BLaER1 (cell line): ENCODE measurements around the gene SVBP.

Experiments
- H3K27ac ChIP-seq: shearing (Covaris generic); formaldehyde crosslinking; 2 replicates; pipeline ENCODE4 v1.8.1; 2022
- H3K27me3 ChIP-seq: shearing (Covaris generic); formaldehyde crosslinking; 2 replicates; pipeline ENCODE4 v1.8.1; 2022
- H3K36me3 ChIP-seq: shearing (Covaris generic); formaldehyde crosslinking; 2 replicates; pipeline ENCODE4 v1.8.1; 2022
- H3K4me1 ChIP-seq: shearing (Covaris generic); formaldehyde crosslinking; 2 replicates; pipeline ENCODE4 v1.8.1; 2022
- H3K4me2 ChIP-seq: shearing (Covaris generic); formaldehyde crosslinking; 2 replicates; pipeline ENCODE4 v1.8.1; 2022
- H3K4me3 ChIP-seq: shearing (Covaris generic); formaldehyde crosslinking; 2 replicates; pipeline ENCODE4 v1.8.1; 2022
- H3K9ac ChIP-seq: shearing (Covaris generic); formaldehyde crosslinking; 2 replicates; pipeline ENCODE4 v1.8.1; 2022
- H3K9me3 ChIP-seq: shearing (Covaris generic); formaldehyde crosslinking; 2 replicates; pipeline ENCODE4 v1.8.1; 2022
- H4K20me1 ChIP-seq: shearing (Covaris generic); formaldehyde crosslinking; 2 replicates; pipeline ENCODE4 v1.8.1; 2022
- Cebpa-rat ChIP-seq: shearing (Covaris generic); IDR thresholded peaks from 2 replicates; pipeline ENCODE4 v1.8.1; 2022

Gene SVBP

DNA sequence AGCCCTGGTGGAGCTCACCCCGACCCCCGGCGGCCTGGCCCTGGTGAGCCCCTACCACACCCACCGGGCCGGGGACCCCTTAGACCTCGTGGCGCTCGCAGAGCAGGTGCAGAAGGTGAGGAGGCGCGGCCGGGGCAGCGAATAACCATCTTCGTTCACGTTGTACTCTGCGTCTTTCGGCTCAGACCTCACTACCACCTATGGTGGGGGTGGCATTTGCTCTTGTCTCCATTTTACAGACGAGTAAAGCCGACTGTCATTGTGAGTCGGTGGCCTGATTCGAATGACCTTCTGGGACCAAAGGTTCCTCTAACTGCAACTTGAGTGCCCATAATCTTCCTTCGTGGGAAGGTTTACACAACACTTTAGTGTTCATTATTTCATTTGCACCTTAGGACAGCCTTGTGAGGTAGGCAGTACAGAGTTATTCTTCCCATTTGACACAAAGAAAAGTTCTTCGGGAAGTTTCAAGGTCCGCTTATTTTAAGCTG lies 49.6 kb downstream of the SVBP start:
- H4K20me1 ChIP-seq: peaks cover 40% of the 10 kb centered on the region
- H3K4me1 ChIP-seq: peaks cover 47% of the 10 kb centered on the region

DNA sequence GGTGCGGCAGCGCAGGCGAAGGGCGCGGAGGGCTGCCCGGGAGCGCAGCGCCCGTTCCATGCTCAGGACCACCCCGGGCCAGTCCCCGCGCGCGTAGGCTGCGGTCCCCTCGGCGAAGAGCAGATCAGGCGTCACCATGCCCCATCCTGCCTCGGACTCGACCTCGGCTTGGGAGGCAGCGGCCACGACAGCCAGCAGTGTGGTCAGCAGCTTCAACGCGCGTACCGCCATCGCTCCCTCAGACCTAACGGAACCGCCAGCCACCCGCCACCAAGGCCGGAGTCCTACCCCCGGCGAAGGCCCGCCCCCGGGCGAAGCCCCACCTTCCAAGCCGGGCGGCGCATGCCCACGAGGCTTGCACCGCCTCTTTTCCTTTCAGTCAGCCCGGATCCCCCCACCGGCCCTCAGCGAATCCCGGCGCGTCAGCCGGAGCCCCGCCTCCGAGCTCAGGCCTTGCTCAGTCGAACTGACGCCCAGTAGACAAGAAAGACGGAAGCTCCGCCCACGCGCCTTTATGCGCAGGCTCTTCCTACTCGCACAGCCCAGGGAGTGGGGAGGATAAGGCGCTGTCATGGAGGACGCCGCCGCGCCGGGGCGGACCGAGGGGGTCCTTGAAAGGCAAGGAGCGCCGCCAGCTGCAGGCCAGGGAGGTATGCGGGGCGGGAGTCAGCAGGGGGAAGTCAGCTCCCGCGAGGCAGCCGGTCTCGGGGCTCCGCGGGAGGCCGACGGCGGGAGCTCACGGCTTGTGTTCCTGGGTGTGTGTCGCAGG lies 50.3 kb downstream of the SVBP start, which contains the start of the genes C1orf50 and P3H1:
TSS of gene C1orf50 (plus strand) at position 509 of the 769 bp plus-strand sequence. CDS start at position 572, 63 bp downstream.
TSS of gene P3H1 (minus strand) at position 288 of the 769 bp plus-strand sequence. CDS start at position 231, 57 bp downstream.
- Histone ChIP-seq H3K4me1 (peaks cover 53% of the 10 kb centered on the region), H3K27ac (peak within 1 kb of the TSS; percentile 86), H3K36me3 (peaks cover 34% of the 10 kb centered on the region), H3K9me3 (no peaks in the 10 kb centered on the region), H3K4me2 (peak within 1 kb of the TSS; percentile 95), H3K27me3 (no peaks in the 10 kb centered on the region), H3K4me3 (peak within 1 kb of the TSS; percentile 98), H3K9ac (peak within 1 kb of the TSS; percentile 94), H4K20me1 (peaks cover 41% of the 10 kb centered on the region)
- TF ChIP-seq Cebpa-rat: no peak

More for the DNA sequence above, 49.6 kb downstream of the SVBP start:
- Histone ChIP-seq H3K9ac (peak overlapping the region; percentile 94), H3K27me3 (no peaks in the 10 kb centered on the region), H3K27ac (peak overlapping the region; percentile 85), H3K36me3 (peaks cover 33% of the 10 kb centered on the region), H3K4me3 (peak overlapping the region; percentile 98), H3K9me3 (no peaks in the 10 kb centered on the region), H3K4me2 (peak overlapping the region; percentile 95)
- no peak for TF ChIP-seq Cebpa-rat

DNA sequence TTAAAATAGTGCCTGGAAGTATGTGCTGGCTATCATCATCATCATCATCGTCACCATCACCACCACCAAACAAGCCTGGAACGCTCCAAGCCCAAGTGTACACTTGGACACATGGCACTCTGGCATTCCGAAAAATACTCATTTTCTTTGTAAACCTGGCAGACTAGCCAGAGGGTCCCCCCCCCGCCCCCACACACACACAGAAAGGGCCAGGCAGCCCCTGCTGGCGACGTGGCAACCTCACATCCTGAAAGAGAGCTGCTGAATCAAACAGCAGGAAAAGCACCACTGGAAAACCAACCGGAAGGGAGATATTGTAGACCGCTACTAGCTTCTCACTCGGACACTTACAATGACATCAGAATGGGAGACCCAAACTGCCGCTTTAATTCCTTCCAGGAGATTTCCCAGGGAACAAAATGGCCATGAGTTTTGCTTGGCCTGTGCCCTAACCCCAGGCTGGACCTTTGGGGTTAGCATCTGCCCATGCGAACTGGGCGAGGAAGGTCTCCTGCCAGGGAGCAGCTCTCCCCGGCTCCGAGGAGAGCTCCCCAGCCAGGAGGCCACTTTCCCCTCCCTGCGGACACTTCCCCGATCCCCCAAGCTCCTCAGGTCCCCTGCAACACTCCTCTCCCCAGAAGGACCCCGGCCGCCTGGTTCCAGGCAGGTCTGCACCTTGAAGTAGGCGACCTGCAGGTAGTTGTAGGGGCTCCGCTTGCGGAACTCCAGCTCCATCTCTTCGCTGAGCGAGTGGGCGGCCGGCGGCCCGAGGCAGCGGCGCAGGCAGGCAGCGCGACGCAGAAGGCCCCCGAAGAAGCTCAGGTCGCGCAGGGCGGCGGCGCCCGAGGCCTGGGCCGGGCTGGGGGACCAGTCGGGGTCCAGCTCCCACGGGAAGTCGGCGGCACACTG lies 51.1 kb downstream of the SVBP start:
- Histone ChIP-seq H3K9me3 (no peaks in the 10 kb centered on the region), H3K27me3 (no peaks in the 10 kb centered on the region), H3K4me3 (peak overlapping the region; percentile 98), H4K20me1 (peaks cover 41% of the 10 kb centered on the region), H3K4me2 (peak overlapping the region; percentile 86), H3K4me1 (peaks cover 53% of the 10 kb centered on the region), H3K27ac (peak overlapping the region; percentile 86), H3K9ac (peak overlapping the region; percentile 94), H3K36me3 (peaks cover 38% of the 10 kb centered on the region)
- no peak for TF ChIP-seq Cebpa-rat

DNA sequence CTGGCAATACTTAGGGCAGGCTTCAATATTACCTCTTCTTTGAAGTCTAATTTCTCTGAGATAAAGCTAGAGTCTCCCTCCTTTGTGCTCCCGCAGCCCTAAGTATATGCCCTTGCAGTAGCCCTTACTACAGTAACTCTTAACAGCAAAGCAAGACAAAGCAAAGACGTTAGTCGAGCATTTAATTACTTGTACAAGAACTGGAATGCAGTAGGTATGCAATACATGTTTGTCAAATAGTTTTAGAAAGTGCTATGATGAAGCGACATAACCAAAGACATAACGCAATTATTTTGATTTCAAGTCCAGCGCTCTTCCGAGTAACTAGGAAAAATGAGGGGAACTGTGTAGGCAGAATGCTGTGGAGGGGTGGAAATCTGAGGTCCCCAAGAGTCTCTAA lies 51.9 kb downstream of the SVBP start:
- Histone ChIP-seq H3K9ac (peak overlapping the region; percentile 94), H3K27me3 (no peaks in the 10 kb centered on the region), H3K9me3 (no peaks in the 10 kb centered on the region), H3K27ac (0 out of 2 replicates have a peak overlapping the region, but pooled peaks have one; percentile 86), H3K36me3 (peaks cover 40% of the 10 kb centered on the region), H3K4me2 (peak overlapping the region; percentile 86), H3K4me3 (peak overlapping the region; percentile 98), H4K20me1 (peaks cover 41% of the 10 kb centered on the region), H3K4me1 (peaks cover 53% of the 10 kb centered on the region)
- no peak for TF ChIP-seq Cebpa-rat

DNA sequence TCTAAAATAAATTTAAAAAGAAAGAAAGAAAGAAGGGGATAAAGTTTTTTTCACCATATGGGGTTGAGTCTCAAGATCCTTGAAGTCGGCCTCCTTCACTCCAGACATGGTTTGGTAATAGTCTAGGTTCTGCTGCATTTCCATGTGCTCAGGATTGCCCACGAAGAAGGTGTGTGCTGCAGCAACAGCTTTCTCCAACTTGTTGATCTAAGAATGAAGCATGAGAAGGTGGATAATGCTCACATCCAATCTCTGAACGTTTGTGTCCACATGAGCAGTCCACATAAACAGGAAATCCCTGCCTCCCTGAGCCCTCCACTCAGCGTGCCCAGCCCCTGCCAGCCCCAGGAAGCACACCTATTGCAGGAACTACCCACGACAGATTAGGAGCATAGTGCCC lies 54.9 kb downstream of the SVBP start:
- no peak for TF ChIP-seq Cebpa-rat
- H4K20me1 ChIP-seq: peaks cover 41% of the 10 kb centered on the region

DNA sequence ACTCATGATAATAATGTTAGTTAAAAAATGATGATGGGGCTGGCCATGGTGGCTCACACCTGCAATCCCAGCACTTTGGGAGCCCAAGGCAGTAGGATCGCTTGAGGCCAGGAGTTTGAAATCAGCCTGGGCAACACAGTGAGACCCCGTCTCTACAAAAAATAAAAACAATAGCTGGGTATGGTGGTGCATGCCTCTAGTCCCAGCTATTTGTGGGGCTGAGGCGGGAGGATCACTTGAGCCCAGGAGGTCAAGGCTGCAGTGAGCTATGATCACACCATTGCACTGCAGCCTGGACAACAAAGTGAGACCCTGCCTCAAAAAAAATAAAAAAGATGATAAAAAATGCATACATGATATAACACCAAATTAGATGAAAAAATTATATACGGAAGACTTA lies 55.6 kb downstream of the SVBP start:
- H3K9me3 ChIP-seq: no peaks in the 10 kb centered on the region
- no peak overlapping the region for H3K4me3 ChIP-seq
- no peak overlapping the region for H3K9ac ChIP-seq
- peaks cover 47% of the 10 kb centered on the region for H3K4me1 ChIP-seq
- peaks cover 41% of the 10 kb centered on the region for H4K20me1 ChIP-seq
- H3K27ac ChIP-seq: no peak overlapping the region
- H3K27me3 ChIP-seq: no peaks in the 10 kb centered on the region
- TF ChIP-seq Cebpa-rat: no peak
- H3K36me3 ChIP-seq: peaks cover 62% of the 10 kb centered on the region
- H3K4me2 ChIP-seq: no peak overlapping the region

More for the DNA sequence above, 54.9 kb downstream of the SVBP start:
- Histone ChIP-seq H3K27ac (peak overlapping the region; percentile 52; the same call in 1 of the 2 replicates), H3K4me2 (peak overlapping the region; percentile 63), H3K9ac (0 out of 2 replicates have a peak overlapping the region, but pooled peaks have one; percentile 23), H3K27me3 (no peaks in the 10 kb centered on the region), H3K9me3 (no peaks in the 10 kb centered on the region), H3K4me3 (no peak overlapping the region), H3K4me1 (peaks cover 47% of the 10 kb centered on the region), H3K36me3 (peaks cover 55% of the 10 kb centered on the region)

DNA sequence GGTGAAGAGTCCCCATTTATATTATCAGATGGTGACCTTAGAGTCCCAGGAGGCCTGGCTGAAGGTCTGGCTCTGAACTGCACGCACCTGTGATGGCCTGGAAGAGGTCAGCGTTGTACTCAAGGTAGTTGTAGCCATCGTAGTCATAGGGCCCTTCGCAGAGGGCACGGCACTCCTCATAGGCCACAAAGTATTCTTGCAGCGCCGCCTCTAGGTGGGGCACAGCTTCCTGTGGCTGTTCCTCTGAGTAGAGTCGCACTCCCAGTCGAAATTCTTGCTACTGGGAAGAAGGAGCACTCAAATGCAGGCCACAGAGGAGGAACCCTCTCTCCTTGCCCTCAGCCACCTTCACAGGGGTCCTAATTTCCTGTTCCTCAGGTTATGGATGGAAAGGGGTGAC lies 58.1 kb downstream of the SVBP start:
- H3K4me3 ChIP-seq: no peak overlapping the region
- no peaks in the 10 kb centered on the region for H3K9me3 ChIP-seq
- no peaks in the 10 kb centered on the region for H3K27me3 ChIP-seq
- H3K4me1 ChIP-seq: peaks cover 30% of the 10 kb centered on the region
- peaks cover 16% of the 10 kb centered on the region; the same call in 1 of the 2 replicates for H4K20me1 ChIP-seq
- peak overlapping the region; percentile 28; the same call in 1 of the 2 replicates for H3K4me2 ChIP-seq
- H3K27ac ChIP-seq: no peak overlapping the region; the same call in 1 of the 2 replicates
- no peak for TF ChIP-seq Cebpa-rat
- peaks cover 87% of the 10 kb centered on the region for H3K36me3 ChIP-seq
- no peak overlapping the region for H3K9ac ChIP-seq

DNA sequence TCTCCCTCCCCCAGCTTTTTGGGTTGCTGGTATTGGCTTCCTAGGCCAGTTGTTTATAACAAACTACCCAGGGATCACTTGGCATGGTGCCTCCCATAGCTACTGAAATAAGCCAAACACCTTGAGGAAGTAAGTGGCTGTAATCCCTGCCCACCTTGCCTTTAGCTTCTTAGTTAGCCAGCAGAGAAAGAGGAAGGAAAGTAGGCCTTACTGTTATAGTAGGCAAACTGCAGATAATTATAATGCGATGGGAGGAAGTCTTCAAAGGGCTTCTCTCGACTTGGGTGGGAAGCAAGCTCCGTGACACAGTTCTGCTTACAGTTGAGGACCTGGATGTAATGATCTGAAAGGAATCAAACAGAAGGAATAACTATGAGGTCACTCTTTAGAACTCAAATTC lies 58.6 kb downstream of the SVBP start:
- Histone ChIP-seq H3K9ac (no peak overlapping the region), H3K9me3 (no peaks in the 10 kb centered on the region), H3K4me1 (peaks cover 27% of the 10 kb centered on the region), H4K20me1 (peaks cover 12% of the 10 kb centered on the region; the same call in 1 of the 2 replicates), H3K4me3 (no peak overlapping the region), H3K36me3 (peaks cover 91% of the 10 kb centered on the region), H3K27ac (no peak overlapping the region; the same call in 1 of the 2 replicates), H3K27me3 (no peaks in the 10 kb centered on the region), H3K4me2 (peak overlapping the region; percentile 28; the same call in 1 of the 2 replicates)
- TF ChIP-seq Cebpa-rat: no peak

DNA sequence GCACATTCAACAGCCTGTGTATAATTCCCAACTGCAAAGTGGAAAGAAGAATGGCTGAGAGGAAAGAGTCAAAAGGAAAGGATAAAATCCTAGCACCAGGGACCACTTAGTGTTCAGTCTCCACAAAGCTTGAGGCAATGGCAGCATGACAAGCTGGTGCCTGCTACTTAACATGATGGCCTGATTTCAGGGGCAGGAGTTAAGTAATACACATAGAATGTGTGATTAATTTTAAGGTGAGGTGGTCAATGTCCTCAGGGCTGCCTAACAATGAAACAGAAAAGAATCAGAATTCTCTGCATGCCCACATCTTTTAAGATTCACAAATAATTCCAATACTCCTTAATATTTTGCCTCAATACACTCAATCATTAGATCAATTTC lies 59.3 kb downstream of the SVBP start:
- Histone ChIP-seq H3K9ac (no peak overlapping the region), H3K9me3 (no peaks in the 10 kb centered on the region), H3K27me3 (no peaks in the 10 kb centered on the region), H3K36me3 (peaks cover 99% of the 10 kb centered on the region), H3K27ac (no peak overlapping the region), H3K4me1 (peaks cover 20% of the 10 kb centered on the region), H4K20me1 (peaks cover 7% of the 10 kb centered on the region; the same call in 1 of the 2 replicates), H3K4me2 (no peak overlapping the region), H3K4me3 (no peak overlapping the region)
- TF ChIP-seq Cebpa-rat: no peak
